Right kidney (tissue), 9 donors: ENCODE measurements around the gene KRT26.
"Not testable (repeated sequence)": the region's sequence is repeated elsewhere in the genome, so short reads cannot be mapped to it uniquely, and the experiment has no call there.

ENCODE experiments used
- DNase-seq: peaks from one replicate; pipeline ENCODE4 v3.0.0-alpha.2; 2016
- long read RNA-seq, 8 donors: transcript quantifications; one replicate each; lab custom pipeline, GENCODE V29; 2026

Gene KRT26, protein sequence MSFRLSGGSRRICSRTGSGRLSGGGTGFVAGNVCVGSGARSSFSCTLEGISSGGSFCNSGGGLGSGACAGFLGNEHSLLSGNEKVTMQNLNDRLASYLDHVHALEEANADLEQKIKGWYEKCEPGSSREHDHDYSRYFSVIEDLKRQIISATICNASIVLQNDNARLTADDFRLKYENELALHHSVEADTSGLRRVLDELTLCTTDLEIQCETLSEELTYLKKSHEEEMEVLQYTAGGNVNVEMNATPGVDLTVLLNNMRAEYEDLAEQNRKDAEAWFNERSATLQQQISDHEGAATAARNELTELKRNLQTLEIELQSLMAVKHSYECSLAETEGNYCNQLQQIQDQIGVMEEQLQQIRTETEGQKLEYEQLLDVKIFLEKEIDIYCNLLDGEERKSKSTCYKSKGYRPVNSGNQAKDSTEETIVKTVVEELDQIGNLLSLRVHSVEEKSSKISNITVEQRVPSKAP
- long read RNA-seq, donor 1, result 0 reads
- long read RNA-seq, donor 2, result 0 reads
- long read RNA-seq, donor 3, result 0 reads
- long read RNA-seq, donor 4, result 0 reads
- long read RNA-seq, donor 5, result 0 reads
- long read RNA-seq, donor 6, result 0 reads
- long read RNA-seq, donor 7, result 0 reads
- long read RNA-seq, donor 8, result 0 reads

DNA sequence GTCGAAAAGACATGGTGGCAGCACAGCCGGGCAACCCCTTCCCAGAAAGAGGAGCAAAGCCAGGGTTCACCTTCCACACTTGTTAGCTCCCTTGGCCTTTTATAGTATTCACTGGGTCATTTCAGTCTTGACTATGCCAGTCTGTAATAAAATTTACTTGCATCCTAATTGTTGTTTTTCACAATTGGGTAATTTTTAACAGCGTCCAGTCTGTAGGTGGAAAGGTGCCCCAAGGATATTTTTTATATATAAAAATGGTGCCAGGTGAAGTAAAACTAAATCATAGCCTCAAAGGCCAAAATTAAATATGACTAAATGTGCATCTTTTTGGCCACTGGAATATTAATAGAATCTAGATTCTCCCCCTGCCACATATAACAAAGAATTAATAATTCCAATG is at the start of gene KRT26:
TSS of gene KRT26 (minus strand) at position 101 of the 400 bp plus-strand sequence. CDS start at position 13, 88 bp downstream.
- no peak for DNase-seq

DNA sequence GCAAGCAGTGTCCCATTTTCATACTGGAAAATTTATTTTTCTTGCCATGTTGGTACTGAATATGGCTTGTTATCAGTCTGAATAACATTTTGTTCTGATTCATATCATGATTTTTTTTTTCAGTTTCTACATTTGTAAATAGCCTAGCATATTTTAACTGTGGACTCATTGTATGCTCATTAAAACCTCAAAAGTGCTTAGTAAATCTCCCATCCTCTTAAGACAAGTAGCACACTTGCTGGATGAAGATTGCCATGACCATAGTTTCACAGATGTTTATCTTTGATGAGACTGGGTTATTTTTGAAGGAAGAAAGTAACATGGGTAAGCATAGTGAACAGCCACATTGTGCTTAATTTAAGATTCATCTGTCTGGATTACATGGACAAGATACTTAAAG is 49.5 kb upstream of the KRT26 start:
- DNase-seq, result no peak

DNA sequence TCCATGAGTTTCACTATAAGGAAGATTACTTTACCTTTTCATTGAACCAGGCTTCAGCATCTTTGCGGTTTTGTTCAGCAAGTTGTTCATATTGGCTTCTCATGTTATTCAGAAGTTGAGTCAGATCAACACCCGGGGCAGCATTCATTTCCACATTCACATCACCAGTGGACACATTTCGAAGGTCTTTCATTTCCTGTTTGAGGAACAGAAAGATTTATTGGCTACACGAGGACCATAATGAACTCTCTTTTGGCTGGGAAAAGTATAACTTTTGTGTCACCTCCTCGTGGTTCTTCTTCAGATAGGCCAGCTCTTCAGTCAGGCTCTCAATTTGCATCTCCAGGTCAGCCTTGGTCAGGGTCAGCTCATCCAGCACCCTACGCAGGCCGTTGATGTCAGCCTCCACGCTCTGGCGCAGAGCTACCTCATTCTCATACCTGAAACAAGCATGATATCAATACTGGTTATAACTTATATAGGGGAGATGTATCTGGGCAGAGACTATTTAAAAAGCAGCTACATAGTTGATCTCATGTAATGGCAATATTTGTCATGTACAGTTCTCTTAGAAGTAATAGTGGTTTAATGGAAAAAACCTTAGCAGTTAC is 48.3 kb upstream of the KRT26 start:
- no peak for DNase-seq

DNA sequence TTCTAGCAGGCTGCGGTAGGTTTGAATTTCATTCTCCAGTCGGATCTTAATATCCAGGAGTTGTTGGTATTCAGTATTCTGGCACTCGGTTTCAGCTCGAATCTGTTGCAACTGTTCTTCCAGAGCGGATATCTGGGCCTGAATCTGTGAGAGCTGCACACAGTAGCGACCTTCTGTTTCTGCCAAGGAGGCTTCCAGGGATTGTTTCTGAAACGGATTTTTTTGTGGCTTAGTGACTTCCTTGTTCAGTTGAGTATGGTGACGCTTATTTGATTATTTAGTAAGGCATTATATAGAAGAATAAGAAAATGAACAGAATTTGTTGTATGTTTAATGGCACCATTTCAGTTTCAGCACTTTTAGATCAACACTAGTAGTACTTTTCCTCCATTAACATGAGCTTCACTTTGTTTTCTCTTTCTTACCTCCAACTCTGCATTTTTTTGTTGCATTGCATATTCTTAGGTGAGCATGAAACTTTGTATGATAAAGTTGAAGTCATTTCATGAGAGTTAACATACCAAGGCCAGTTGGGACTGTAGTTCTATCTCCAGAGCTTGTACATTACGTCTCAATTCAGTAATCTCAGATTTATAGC is 47.6 kb upstream of the KRT26 start:
- no peak for DNase-seq

DNA sequence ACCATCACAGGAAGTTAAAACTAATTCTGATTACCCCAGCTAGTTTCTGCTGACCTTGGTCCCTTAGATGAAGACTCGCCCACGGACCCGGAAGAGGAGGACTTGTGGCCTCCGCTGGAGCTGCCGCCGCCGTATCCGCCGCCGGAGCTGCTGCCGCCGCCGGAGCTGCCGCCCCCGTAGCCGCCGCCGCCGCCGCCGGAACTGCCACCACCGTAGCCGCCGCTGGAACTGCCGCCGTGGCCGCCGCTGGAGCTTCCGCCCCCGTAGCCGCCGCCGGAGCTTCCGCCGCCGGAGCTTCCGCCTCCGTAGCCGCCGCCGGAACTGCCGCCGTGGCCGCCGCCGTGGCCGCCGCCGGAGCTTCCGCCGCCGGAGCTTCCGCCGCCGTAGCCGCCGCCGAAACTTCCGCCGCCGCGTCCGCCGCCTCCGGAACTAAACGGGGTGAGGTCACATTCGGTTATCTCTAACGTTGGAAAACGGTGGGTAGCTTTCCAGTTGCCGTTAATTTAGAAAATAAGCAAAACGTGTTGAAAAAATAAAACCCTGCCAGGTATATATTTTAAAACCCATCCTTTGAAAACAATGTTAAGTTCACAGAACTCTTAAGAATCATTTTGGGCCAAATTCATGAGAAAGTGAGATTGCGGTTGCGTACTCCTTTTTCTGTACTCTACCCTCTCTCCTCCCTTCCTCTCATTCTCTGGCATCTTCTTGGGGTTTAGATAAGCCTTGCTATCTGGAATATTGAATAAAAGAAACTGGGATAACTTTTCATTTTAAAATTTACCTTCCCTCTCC is 46.9 kb upstream of the KRT26 start:
- peak; percentile 56 for DNase-seq

DNA sequence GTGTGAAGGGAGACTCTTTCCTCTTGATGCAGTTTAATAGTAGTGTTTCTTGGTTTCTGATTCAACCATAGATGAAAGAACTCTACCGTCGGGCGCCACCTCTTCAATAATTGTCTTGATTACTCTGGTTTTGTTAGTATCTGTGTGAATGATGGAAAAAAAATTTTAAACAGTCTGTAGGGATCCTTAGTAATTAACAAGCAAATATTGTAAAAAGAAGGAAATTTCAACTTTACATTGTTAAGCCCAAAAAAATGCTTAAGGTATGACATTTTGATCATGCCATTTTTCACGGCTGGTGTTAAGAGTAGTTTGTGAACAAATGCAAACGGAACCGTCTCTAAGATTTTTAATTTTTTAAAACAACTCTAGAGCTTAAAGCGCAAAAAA is 46.3 kb upstream of the KRT26 start:
- peak; percentile 11 for DNase-seq

DNA sequence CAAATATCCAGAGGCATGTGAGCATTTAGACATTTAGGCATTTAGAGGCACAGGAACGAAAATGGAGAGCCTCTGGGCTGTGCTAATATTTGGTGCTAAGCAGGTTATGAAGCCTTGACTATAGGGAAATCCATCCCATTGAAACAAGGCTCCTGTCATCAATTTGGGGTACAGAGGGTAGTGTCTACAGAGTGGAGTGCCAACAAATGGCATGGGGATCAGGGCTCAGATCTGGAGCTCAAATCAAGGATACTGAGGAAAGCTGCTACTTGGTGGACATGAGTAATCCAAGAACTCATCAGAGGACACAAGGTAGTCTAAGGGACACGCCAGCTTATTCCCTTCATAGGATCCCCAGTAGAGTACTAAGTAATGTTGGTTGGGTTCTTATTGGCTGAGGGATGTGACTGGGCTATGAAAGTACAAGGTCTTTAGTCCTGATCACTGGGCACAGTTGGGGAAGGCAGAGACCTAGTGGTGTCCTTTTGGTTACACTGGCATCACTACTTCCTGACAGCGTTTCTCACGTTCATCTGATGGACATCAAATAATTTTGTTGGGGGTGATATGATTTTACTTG is 45.2 kb upstream of the KRT26 start:
- no peak for DNase-seq

DNA sequence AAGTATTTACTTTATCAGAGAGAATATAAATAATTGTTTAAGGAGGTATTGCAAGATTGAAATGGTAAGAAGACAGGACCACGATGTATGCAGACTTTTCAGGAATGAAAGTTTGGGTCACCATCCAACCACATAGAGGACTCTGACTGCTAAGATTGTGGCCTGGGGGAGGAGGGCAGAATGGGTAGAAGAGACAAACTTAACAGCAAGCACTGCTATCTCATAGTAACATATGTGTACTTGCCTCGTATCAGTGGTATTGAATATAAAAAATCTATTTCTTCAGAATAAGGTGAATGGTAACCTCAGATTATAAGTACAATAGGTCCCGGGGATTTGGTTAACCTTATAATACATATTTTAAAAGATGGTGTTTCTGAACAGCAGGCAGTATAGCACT is 44.6 kb upstream of the KRT26 start:
- DNase-seq, result no peak

DNA sequence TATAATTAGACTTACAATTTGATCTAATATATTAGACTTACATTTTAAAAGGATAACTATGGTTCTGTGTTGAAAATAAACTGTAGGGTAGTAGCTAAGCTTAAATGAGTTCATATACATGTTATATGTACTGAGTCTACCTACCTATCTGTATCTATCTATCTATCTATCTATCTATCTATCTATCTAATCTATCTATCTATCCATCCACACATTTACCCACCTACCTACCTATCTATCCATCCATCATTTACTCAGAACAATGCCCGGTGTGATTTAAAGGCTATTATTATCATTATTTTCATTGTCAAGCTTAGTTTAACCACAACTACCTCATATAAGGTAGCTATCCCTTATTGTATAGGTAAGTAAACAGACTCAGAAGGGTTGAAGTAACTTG is 43.4 kb upstream of the KRT26 start:
- no peak for DNase-seq

DNA sequence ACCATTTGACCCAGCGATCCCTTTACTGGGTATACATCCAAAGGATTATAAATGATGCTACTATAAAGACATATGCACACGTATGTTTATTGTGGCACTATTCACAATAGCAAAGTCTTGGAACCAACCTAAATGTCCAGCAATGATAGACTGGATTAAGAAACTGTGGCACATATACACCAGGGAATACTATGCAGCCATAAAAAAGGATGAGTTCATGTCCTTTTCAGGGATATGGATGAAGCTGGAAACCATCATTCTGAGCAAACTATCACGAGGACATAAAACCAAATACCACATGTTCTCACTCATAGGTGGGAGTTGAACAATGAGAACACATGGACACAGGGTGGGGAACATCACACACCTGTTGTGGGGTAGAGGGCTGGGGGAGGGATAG is 42.7 kb upstream of the KRT26 start:
- DNase-seq, result not testable (repeated sequence)

DNA sequence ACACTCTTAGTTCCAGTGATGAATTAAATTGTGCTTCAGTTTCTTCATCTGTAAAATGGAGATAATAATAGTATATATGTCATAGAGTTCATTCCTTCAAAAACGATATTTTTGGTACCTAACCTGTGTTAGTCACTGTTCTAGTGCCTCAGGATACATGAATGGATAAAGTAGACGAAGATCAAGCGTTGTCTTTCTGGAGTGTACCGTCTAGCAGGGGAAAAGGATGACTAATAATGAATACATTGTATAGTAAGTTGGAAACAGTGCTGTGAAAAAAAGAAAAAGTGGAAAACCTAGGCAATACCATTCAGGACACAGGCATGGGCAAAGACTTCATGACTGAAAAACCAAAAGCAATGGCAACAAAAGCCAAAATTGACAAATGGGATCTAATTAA is 41.8 kb upstream of the KRT26 start:
- DNase-seq, result no peak

DNA sequence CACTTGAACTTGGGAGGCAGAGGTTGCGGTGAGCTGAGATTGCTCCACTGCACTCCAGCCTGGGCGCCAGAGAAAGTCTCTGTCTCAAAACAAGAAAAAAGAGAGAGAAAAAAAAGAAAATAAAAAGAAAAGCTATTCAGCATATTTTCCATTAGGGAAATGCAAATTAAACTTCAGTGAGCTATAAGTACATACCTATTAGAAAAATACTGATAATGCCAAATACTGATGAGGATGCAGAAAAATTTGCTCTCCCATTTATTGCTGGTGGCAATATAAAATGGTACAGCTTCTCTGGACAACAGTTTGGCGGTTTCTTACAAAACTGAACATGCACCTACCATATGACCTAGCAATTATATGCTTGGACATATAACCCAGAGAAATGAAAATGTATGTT is 40.6 kb upstream of the KRT26 start:
- DNase-seq, result no peak

DNA sequence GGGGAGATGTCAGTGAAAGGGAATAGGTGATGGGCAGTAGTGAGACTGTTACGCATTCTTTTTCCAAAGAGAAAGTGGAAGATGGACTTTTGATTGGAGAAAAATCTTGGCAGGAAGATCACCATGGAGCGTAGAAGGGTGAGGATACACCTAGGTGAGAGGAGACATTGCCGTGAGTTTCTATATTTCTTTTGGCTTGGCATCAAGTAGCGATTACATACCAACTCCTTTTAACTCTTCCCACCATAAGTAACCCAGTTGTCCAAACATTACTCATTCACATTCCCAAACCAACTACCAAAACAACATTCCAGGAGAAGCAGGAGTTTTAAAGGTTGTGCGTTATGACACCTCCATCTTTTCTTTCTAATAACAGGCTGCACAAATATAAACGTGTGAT is 38.5 kb upstream of the KRT26 start:
- DNase-seq, result no peak

DNA sequence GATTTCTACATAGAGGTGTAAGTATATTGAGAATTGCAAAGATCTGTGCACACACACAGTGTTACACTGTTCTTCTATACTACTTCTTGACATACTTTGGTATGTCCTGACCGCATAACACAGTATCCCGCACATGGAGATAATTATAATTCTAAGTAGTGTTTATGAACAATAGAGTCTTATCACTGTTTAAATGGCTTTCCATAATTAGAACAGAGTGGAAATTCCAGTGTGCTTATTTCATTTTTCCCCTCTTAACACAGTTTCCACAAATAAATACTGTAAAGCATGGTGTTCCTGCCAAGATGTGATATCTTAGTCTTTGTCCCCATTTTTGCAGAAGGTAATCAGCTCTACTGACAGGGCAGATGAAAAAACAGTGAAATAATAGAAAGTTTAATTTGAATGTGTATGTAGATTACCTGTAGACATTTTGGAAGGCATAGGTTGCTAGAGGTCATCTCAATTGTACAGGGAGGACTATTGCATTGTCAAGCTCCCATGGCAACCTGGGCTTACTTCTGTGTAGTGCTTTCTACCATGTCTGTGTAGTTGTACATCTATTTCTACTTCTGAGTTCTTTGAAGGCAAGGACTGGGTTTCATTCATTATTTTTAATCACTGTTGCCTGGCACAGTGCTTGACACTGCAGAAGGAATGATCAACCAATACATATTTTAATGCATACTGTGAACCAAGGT is 37.9 kb upstream of the KRT26 start:
- DNase-seq, result no peak

DNA sequence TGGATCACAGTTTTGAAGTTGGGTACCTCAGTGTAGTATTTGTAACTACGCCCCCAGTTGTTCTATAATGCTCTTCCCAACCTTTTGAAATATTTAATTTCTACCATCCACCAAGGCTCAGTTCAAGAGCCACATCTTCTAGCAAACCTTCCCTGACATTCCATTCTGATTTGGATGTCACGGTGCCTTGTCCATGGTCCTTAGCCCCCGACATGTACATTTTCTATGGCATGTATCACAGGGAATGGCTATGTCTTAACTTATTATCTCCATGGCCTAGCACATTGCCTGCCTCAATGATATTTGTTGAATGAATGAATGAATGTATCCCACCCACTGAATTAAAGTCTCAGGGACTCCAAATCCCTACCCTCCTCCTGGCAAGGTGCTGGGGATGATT is 34.1 kb upstream of the KRT26 start:
- DNase-seq, result no peak

DNA sequence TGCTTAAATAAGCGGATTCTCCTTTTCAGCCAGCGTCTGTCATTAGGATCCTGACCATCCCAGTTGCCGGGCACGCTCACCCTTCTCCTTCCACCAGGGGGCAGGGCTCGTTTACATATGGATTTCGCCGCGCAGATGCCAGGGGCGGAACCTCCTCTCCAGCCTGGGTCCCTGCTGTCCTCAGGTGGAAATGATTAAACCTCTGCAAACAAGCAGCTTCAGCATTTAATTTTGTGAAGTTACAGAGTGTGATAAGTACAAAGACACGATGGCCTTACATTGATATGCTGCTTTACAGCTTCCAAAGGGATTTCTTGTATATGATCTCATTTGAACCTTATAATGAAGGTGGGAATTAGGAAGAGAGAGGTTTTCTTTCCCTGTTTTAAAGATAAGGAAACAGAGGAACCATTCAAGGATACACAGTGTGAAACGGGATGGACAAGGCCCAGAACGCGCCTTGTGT is 31.6 kb upstream of the KRT26 start:
- DNase-seq, result peak; percentile 44

DNA sequence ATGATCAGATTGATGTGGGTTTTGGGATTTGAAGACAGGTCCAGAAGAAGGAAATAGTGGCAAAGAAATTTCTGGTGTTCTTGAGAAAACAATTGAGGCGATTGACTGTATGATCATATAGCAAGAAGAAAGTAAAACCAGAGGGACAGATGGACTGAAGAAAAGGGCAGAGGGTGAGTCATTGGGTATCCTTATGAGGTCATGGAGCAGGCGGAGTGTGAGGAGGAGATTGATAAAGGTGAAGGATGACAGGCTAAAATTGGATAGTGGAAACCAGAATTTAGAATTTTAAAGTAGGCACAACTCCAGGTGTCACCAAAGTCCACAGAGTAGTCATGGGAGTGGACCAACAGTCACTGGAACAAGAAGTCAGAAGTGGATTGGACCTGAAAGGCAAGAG is 29.2 kb upstream of the KRT26 start:
- no peak for DNase-seq

DNA sequence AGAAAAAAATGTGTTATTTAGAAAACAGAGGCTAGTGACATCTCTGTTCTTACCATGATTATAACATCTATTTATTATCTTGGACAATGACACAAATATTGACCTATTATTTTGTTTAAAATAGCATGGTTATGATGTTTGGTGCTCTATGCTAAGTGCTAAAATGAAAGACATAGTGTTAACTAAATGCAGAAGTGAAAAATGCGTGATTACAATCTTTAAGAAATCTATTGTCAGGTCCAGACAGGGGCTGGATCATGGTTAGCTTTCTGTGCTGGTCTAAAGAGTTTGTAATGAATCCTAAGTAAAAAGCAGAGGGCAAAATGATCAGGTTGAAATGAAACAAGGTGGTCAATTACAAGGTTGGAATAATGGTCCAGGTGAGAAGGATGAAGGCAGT is 28.4 kb upstream of the KRT26 start:
- DNase-seq, result no peak

DNA sequence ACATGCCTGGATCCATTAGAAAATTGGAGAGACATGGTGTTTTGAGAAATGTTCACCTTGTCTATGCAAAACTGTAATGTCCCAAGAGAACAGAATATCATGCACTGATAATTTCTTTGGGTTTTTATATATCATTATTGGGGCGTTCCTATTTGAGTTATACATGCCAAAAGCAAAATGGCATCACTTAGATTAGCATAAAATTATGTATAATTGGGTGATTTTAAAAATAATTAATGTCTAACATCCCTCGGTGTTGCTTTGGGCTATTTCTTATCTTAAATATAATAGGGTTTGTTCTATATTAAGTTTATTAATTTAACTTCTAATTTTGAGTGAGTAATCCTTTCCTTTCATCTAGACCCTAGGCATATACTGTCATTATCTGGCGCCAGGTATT is 27.9 kb upstream of the KRT26 start, which contains the start of gene KRT28:
TSS of gene KRT28 (minus strand) at position 101 of the 400 bp plus-strand sequence. CDS start at position 35, 66 bp downstream.
- no peak for DNase-seq

DNA sequence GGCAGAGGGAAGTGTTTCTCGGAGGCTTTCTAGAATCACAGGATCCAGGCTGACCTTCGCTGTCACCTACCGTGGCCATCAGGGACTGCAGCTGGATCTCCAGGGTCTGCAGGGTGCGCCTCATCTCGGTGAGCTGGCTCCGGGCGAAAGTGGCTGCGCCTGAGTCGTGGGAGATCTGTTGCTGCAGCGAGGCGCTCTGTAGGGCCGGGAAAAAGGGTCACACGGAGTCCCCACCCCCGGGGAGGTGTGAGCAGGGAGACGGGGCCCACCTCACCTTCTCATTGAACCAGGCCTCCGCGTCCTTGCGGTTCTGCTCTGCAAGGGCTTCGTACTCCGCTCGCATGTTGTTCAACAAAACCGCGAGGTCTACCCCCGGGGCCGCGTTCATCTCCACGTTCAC is 24.8 kb upstream of the KRT26 start:
- DNase-seq, result no peak

DNA sequence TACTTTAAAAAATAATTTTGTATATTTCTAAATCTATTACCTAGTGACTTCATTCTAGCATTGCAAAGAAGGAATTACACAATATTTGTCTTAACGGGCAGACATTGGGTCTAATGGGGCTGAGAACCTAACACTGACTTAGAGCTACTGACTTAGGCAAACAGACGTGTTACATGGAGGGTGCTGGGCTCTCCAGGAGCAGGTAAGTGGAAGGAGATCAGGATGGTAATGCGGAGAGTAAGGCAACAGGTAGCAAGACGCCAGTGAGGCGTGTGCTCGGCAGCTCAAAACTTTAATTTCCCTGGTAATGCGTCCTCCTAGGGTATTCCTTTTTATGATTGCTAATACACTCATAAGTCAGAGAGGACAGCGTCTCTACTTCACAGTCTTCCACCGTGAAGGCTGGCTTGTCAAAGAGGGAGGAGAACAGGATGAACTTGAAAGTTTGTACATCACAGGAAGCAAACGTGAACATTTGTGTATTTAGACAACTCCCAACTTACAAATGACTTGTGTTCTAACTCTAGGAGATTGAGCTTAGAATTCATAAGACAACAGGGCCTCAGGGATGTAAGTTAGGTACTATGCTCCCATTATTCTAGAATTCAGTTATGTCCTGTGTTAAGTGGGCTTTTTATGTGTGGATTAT is 23.1 kb upstream of the KRT26 start:
- no peak for DNase-seq
